HG03039 (cell line): ENCODE measurements around the gene ST6GALNAC6.
"Not testable (repeated sequence)": the region's sequence is repeated elsewhere in the genome, so short reads cannot be mapped to it uniquely, and the experiment has no call there.

ENCODE experiments used
- ATAC-seq: cut with Tn5 transposase; IDR thresholded peaks from one replicate; pipeline ENCODE4 v1.9.1; 2021; ENCODE audit warnings: mild to moderate bottlenecking, moderate library complexity; ENCODE audit not compliant: unreplicated experiment

The ST6GALNAC6 gene

DNA sequence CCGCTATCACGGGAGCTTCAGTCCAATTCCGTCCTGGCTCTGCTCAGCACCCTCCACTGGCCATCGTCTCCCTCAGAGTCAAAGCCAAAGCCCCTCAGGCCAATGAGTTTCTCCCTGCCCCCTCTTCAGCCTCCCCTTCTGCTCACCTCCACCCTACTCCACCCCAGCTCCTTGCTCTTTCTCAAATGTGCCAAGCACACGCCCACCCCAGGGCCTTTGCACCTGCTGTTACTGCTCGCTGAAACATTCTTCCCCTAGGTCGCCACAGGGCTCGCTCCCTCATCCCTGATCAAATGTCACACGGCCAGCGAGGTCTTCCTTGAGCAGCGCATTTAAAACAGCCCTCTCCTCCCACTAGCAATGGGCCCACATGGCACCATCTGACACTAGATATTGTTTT lies 38.6 kb downstream of the ST6GALNAC6 start:
- no peak for ATAC-seq

DNA sequence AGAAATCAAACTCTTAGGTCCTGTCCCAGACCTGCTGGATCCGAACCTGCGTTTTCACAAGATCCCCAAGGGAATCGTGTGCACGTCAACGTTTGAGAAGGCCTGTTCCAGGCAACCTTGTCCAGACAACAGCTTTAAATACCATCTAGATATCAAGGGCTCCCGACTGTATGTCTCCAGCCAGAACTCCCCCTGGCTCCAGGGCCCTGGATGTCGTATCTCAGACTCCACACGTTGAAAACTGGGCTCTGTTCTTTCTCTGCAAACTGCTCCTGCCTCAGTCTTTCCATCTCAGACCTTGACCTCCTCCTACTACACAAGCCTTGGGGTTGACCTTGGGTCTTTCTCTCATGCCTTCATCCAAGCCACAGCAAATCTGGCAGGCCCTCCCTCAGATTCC lies 39.1 kb downstream of the ST6GALNAC6 start:
- ATAC-seq: no peak

DNA sequence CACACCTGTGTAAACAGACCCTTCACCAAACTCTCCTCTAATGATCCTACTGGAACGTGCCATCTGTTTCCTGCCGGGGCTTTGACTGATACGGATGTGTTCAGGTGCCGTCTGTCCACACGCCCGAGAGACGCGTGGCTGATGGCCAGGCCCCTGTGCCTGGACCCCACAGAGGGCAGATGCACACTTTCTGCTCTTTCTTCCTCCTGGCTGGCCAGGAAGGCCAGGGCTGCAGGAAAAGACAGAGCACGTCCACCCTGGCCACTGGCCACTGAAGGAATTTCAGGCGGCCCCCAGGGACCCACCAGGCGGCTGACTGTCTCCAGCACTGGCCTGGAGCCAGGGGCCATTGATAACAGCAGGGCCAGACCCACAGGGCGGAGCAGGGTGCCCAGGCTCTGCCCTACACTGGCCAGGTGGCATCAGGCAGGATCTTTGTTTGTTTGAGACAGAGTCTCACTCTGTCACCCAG lies 41.3 kb downstream of the ST6GALNAC6 start:
- ATAC-seq: no peak

DNA sequence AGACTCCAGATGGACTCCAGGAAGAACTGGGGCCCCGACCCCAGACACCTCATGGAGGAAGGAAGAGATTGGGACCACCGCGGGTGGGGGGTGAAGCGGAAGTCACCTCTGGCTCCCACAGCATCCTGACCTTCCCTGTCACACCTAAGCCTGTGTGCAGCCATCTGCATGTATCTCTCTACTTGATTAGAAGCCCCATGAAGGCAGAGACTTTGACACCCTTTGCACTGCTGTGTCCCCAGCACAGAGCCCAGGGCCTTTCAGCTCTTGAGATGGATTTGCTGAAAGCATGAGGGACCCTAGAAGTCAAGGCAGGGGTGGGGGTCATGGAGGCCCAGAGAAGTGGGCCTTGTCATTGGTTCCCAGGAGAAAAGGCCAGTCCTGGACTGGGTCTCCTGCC lies 42.1 kb downstream of the ST6GALNAC6 start:
- no peak for ATAC-seq

DNA sequence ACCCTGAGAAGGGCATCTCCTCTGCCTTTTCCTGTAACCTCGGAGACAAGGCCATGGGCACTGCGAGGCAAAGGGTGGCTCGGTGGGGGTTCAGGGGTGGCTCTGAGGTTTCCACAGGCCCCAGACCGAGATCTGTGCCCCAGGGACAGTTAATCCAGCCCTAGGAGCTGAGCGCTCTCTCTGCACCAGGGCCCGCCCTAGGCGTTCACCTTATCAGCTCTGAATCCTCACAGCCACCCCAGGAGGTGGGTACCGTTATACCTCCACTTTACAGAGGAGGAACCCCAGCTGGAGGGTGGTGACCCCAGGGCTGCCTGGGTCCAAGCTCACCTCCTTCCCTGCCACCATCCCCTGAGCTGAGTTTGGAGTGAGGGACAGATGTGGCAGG lies 42.7 kb downstream of the ST6GALNAC6 start:
- ATAC-seq: no peak

DNA sequence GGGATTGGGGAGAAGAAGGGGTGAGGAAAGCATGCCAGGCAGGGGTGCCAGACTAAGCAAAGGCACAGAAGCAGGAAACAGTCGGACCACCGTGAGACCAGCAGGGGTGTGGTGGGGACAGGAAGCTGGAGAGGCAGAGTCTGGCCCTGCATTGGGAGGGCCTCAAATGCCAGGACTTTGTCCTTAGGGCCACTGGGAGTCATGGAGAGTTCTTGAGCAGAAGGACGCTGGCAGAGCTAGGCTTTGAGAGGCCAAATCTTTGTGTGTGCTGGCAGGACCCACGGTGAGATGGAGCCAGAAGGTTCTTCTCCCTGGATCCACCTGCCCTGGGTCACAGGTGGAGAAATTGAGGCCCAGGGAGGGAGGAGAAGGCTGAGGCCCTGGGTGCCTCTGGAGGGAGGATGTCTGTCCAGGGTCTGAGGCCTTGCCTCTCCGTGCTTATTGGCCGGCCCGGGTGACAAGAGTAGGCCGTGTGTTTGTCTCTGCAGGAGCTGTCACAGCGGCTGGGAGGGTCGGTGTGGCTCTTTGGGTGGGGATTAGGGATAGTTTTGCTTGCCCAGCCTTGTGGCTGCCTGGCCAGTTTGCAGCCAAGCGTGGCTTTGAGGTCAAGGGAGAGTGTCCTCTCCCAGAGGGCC lies 43.2 kb downstream of the ST6GALNAC6 start:
- ATAC-seq: no peak

DNA sequence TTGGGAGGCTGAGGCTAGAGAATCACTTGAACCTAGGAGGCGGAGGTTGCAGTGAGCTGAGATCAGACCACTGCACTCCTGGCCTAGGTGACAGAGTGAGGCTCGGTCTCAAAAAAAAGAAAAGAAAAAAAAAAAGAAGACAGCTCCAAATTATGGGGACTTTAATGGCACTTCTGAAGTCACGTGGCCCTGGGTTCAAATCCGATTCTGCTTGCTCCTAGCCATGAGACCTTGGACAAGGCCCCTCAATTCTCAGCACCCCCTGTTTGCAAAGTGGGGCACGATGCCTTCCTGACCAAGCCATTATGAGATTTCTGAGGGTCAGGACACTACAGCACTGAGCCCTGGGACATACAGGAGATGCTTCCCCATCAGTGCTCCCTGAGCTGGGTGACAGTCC lies 43.9 kb downstream of the ST6GALNAC6 start:
- ATAC-seq: no peak

DNA sequence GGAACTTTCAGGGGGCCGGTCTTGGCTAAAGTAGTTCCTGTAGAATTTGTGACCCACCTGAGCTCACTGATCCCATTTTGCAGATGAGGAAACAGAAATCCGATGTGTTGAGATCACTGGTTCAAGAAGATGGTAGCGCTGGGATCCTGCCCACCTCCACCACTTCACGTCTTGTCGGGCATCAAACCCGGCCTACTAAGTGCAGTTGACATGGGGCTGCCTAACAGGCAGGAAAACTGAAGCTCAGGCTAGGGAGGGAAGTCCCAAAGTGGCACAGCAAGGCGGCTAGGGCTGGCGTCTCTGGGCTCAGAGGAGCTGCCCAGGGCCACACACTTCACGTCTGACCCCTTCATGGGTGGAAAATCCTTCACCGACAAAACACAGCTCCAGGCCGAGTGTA lies 44.4 kb downstream of the ST6GALNAC6 start:
- ATAC-seq: no peak

DNA sequence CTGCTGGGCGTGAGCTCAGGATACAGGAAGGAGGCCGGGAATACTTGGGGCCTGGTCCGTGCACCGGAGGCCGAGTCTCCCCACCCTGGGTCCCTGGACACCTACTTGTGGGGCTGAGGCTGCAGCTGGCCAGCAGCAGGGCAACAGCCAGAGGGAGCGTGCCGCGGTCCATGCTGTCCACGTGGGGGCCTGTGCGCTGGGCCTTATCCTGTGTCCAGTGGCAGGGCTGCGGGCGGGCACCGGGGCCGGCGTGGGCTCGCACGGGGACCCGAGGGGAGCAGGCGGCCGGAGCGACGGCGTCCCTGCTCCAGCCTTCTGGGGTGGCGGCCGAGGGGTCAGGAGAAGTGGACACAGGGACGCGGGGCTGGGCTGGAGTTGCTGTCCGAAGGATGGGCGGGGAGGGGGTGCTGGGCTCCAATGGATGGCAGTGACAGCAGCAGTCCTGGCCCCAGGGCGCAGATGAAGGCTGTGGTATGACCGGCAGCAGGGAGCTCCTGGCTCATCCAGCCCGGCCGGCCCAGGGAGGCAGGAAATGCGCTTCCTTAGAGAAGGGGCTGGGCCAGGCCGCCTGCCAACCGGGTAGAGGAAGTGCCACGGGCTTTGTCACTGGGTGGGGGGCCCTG lies 45.1 kb downstream of the ST6GALNAC6 start, which contains the start of gene ENG:
TSS of gene ENG (minus strand) at position 475 of the 623 bp plus-strand sequence. CDS start at position 172, 303 bp downstream.
- ATAC-seq: no peak

DNA sequence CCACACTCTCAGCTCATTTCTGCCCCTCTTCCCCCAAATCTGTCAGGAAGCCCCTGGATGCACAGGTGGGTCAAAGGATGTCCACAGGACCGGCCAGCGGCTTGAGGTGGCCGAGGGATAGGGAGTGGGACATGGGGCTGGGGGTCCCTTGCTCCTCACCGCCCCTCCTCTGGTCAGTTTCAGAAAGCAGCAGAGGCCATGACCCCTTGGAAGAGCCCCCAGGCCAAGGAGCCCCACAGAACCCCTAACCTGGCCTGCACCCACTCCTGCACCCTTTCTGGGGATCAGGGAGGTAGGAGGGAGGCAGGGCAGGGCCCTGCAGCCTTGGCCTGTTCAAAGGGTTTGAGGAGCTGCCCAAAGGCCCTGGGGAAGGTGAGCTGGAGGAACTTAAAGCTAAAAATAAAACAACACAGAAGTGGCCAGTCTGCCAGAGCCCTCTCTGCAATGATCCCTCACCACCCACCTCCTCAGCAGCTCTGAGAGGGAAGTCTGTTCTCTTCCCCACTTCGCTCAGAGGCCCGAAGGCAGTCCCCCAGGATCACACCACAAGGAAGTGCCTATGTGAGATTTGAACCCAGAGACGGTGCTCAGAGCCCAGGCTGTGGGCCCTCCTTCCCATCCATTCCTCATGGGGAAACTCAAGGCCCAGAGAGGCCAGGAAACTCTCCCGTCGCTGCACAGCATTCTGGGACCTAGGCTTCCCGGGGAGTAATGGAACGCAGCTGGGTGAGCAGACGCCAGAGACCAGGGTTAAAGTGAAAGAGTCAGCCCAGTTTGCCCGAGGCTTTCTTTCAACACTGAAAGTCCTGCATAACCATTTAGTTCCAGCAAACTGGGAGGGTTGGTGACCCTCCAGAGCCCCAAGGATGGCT lies 45.9 kb downstream of the ST6GALNAC6 start:
- ATAC-seq: no peak

DNA sequence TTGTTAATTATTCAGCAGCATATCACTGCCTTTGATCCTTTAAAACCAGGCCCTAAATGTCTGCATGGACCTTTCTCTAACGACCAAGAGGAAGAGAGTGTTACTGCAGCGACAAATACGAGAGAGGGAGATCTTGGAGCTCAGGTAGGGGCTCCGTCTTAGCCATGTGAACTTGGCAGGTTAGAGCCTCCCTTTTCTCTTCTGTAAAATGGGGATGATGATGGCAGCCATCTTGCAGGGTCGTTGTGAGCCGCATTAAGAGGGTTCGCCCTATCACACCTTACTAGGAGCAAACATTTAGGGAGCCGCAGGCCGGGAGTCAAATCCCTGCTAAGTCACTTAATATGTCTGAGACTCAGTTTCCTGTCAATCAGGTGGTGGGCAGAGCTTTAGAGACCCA lies 46.6 kb downstream of the ST6GALNAC6 start:
- no peak for ATAC-seq

DNA sequence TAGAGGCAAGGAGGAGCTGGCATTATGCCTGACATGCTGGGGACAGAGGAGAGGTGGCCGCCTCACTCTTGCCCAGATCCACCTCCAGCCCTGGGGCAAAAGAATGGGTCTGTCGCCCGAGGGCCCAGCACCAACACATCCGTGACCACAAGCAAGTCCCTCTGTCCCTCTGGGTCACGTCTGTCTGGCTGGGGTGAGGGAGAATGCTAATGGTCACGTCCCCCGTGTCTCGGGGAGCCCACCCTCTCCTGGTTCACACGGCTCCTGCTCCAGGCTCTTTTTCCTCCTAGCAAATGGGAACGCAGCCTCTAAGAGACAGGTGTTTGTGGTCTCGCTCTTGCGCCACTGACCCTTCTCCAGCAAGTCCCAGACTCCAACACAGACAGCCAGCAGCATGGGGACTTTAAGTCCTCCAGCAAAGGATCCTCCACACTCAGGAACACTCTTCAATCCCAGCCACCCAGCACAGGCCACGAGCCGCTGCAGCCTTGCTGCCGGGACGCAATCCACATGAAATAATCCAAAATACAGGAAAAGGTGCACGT lies 49.0 kb downstream of the ST6GALNAC6 start:
- no peak for ATAC-seq

DNA sequence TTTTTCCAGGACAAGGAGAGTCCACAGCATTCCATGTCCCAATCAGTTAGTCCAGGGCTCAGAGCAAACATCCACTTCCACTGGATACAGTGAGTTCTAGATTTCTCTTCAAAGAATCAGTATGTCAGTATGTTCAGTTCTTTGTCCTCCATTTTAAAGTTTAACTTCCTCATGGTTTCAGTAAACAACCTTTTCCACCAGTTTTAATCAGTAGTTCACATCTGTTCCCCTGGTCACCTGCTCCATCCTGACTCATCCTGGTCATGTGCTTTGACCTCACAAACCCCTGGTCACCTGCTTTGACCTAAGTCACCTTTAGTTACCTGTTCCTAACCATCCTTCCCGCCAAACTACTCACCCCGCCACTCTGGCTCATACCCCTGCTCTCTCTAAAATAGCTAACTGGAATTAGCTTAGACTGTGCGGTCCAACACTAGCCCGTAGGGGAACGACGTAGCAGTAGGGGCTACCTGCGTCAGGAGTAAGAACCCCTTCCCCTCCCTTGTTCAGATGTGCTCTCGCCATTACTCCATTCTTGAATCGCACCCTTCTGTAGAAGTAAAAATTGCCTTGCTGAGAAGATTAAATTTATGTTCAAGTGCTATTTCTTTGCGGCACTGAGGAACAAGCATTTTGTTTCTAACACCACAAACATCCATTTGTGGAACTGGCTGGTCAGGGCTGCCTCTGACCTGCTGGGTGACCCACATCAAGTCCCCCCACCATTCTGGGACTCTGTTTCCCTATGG lies 50.5 kb downstream of the ST6GALNAC6 start:
- ATAC-seq: no peak

DNA sequence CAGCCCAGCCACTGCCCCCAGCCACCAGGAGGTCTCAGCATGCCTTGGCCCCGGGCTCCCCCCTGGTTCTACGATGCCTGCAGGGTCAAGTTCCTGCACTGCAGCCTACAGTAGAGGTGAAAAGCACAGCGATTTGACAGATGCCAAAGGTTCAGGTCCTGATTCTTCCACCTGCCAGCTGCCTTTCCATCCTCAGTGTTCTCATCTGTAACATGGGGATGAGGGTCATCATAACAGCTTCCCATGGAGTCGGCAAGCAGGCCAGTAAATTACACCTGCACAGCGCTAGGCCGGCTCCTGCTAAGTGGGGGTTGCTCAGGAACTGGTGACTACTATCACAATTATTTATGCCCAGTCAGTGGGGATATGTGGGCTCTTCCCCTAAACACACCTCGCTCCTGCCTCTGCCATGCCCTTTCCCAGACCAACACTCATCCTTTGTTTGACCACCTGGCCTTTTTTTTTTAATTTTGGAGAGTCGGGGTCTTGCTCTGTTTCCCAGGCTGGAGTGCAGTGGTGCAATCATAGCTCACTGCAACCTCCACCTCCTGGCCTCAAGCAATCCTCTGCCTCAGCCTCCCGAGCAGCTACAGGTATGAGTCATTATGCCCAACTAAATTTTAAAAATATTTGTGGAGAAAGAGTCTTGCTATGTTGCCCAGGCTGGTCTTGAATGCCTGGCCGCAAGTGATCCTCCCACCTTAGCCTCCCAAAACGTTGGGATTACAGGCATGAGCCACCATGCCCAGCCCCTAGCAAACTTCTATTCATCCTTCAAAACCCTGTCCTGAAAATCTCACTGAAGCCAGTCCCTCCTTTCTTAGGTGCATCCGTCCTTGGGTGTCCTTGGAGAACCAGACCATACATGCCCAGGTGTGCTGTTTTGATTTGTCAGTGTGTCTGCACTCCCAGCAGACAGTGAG lies 51.3 kb downstream of the ST6GALNAC6 start:
- ATAC-seq: no peak

DNA sequence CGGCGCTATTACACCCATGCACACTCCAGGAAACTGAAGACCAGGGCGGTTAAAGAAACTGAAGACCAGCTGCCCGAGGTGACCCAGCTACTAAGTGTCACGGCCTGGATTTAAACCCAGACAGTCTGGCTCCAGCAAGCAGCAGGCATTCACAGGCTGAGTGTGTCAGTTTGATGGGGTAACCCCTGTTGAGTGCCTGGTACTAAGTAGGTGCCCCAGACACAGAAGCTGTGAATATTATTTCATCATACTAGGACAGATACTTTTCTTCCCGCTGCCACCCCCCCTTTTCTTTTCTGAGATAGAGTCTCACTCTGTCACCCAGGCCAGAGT lies 52.3 kb downstream of the ST6GALNAC6 start:
- ATAC-seq: no peak

DNA sequence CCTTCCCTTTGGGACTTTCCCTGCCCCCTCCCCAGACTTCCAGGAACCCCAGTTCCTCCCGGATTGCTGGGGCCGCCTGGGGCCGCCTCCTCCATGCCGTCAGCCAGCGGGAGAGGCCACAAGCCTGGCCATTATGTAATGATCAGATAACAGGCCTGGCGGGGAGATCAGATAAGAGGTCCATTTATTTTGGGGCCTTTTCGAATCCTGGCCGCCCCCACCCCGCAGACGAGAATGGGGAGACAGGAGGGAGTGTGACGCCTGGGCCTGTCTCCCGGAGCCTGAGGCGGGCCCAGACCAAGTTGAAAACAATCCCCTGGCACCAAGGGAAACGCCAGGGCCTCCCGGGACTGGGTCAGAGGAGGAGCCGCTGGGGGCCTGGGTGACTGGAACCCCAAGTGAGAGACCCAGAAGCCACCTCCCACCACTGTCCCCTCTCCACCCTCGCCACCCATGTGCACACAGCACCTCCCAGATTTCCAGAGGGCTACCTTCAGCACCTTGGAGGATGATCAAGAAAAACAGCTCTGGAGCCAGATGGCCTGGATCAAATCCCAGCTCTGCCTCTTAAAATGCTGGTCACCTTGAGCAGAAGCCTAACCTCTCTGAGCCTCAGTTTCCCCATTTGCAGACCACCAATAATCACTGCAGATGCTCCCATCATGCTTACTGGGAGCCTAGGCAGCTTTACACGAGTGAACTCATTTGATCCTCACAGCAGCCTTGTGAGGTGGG lies 52.8 kb downstream of the ST6GALNAC6 start:
- no peak for ATAC-seq

DNA sequence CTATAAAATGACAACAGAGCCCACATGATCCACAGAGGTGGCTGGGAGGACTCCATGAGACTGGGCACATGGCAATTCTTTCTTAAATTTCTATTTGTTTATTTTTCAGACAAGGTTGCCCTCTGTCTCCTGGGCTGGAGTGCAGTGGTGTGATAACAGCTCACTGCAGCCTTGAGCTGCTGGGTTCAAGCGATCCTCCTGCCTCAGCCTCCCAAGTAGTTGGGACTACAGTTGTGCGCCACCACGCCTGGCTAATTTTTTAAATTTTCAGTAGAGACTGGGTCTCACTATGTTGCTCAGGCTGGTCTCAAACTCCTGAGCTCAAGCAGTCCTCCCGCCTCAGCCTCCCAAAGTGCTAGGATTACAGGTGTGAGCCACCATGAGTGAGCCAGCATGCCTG lies 53.8 kb downstream of the ST6GALNAC6 start:
- not testable (repeated sequence) for ATAC-seq

DNA sequence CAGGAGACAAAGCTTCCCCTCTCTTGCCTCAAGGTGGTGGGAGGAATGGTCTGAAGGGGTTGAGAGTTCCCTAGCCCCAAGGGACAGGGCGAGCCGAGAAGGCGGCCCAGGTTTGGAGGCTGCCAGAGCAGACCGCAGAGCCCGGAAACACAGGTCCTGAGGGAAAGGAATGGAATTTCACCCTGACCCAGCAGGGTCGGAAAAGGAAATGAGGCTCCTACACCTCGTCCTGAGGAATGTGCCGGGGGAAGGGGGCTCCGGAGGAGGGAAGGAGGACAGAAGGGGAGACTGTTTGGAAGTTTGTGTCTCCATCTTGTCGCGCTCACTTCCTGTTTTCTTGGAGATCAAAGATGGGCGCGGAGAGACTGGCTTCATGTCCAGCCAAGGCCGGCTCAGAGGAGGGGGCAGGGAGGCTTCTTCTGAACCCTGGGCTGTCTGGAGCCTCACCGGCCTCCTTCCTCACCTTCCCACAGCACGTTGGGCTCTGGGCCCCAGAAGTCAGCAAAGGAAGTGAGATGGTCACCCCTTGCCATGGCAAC lies 54.5 kb downstream of the ST6GALNAC6 start:
- ATAC-seq: no peak
